ENCODE measurements around the gene TENT5C. TPM values are rescaled to one million over a fixed set of nuclear protein-coding genes. Genes with fewer than 3 reads are reported as not detected.
A peak's percentile ranks its signal among the peaks of the same experiment; 100 is the strongest.

TENT5C gene
- total and polyA plus RNA-seq, 9 of the 15 experiments (the other 6 are each of a cell fraction or from before 2014, with no cell fraction given), result 1.8 to 7.7 (median 4.0) TPM

GRCh38 chr1:117657031-117657430, 51.2 kb downstream of the TENT5C start (continued):
- TF ChIP-seq PRDM10 (IDR thresholded peaks at IDR 0.05; ENCODE audit: partially characterized antibody), result peak; percentile 38
- peak; percentile 38; the same call in 1 of the 2 replicates for TF ChIP-seq LEF1 (IDR thresholded peaks at IDR 0.05)
- 0 out of 2 replicates have a peak, but pooled peaks have one; percentile 12 for TF ChIP-seq RAD51 (IDR thresholded peaks at IDR 0.05; ENCODE audit: borderline replicate concordance, low read depth)
- TF ChIP-seq HSF4 (CRISPR knock-in tag; IDR thresholded peaks at IDR 0.05; ENCODE audit: borderline replicate concordance), result peak; percentile 61; the same call in 1 of the 2 replicates
- TF ChIP-seq MCM2 (IDR thresholded peaks at IDR 0.05; ENCODE audit: low read depth), result no peak
- TF ChIP-seq RNF2 (IDR thresholded peaks at IDR 0.05), result no peak
- no peak for TF ChIP-seq ZNF57 (CRISPR knock-in tag; IDR thresholded peaks at IDR 0.05)
- peak; percentile 64 for TF ChIP-seq MGA (IDR thresholded peaks at IDR 0.05)
- peak in 1 of 2 experiments; percentile 54 for TF ChIP-seq E2F6 (IDR thresholded peaks at IDR 0.05; ENCODE audit: borderline replicate concordance in 1 of 2, extremely low read depth in 1 of 2, insufficient read depth in 1 of 2, insufficient read length in 1 of 2, low read depth in 1 of 2, low read length in 1 of 2, poor library complexity in 1 of 2, severe bottlenecking in 1 of 2)

Data from K562 (cell line).